SK-N-SH (cell line): ENCODE results near the gene SACS. TPM values are rescaled to one million over a fixed set of nuclear protein-coding genes. Genes with fewer than 3 reads are reported as not detected.

Experiments
- CTCF ChIA-PET: fragments of 300-600, 350-600 bp; formaldehyde crosslinking; extraction: SDS; loops from one replicate; lab custom pipeline; 2021; lab: Yijun Ruan, JAX
- POLR2A ChIA-PET: fragments of 350-600 bp; sonication (Branson Sonifier 250); formaldehyde crosslinking; extraction: SDS; loops from one replicate; lab custom pipeline; 2020; ENCODE audit warnings: antibody characterized with exemption, inconsistent platforms; lab: Yijun Ruan, JAX
- DNase-seq: peaks from one replicate; pipeline ENCODE4 v3.0.0; 2012
- H2AFZ ChIP-seq: fragments of 200-600 bp; sonication (generic); 2 replicates; pipeline ENCODE4 v1.8.1; 2016; ENCODE audit warnings: antibody characterized with exemption, mild to moderate bottlenecking, low read depth
- H3F3A ChIP-seq: fragments of 200-600 bp; sonication (generic); replicated peaks from 2 replicates; pipeline ENCODE3; 2016; ENCODE audit warnings: antibody characterized with exemption, mild to moderate bottlenecking; ENCODE audit not compliant: insufficient read depth
- H3K27ac ChIP-seq, 2 experiments: fragments of 200-500 bp in 1 of 2; fragments of 200-600 bp in 1 of 2; sonication (Bioruptor generic) in 1 of 2; sonication (generic), shearing (Covaris generic) in 1 of 2; 2 replicates each; pipeline versions ENCODE4 v1.5.1 to v1.6.1; 2014 to 2016; ENCODE audit warnings: low read depth in 2 of 2, inconsistent platforms in 1 of 2, low read length in 1 of 2, mild to moderate bottlenecking in 1 of 2, mixed read lengths in 1 of 2
- H3K27me3 ChIP-seq: fragments of 200-600 bp; sonication (generic), shearing (Covaris generic); 2 replicates; pipeline ENCODE4 v1.6.1; 2016; ENCODE audit warnings: mixed run types; ENCODE audit not compliant: insufficient read depth
- H3K36me3 ChIP-seq, 2 experiments: fragments of 200-500 bp in 1 of 2; fragments of 200-600 bp in 1 of 2; sonication (Bioruptor generic) in 1 of 2; sonication (generic) in 1 of 2; replicated peaks in 1 of 2; 2 replicates each; pipeline versions ENCODE3 to v1.5.1; 2014 to 2016; ENCODE audit warnings: low read length in 1 of 2, mild to moderate bottlenecking in 1 of 2; ENCODE audit not compliant: insufficient read depth in 2 of 2, control insufficient read depth in 1 of 2
- H3K4me1 ChIP-seq, 2 experiments: fragments of 200-500 bp in 1 of 2; fragments of 200-600 bp in 1 of 2; sonication (Bioruptor generic) in 1 of 2; sonication (generic), shearing (Covaris generic) in 1 of 2; 2 replicates each; pipeline versions ENCODE4 v1.5.1 to v1.6.1; 2014 to 2016; ENCODE audit warnings: low read depth in 1 of 2, low read length in 1 of 2, mixed run types in 1 of 2; ENCODE audit not compliant: insufficient read depth in 2 of 2, control insufficient read depth in 1 of 2
- H3K4me2 ChIP-seq: fragments of 200-600 bp; sonication (generic), shearing (Covaris generic); 2 replicates; pipeline ENCODE4 v1.6.1; 2017; ENCODE audit warnings: mixed run types
- H3K4me3 ChIP-seq, 2 experiments: fragments of 200-500 bp in 1 of 2; fragments of 200-600 bp in 1 of 2; sonication (Bioruptor generic) in 1 of 2; sonication (generic), shearing (Covaris generic) in 1 of 2; 2 replicates each; pipeline versions ENCODE4 v1.5.1 to v1.8.1; 2014 to 2016; ENCODE audit warnings: low read depth in 2 of 2, inconsistent platforms in 1 of 2, low read length in 1 of 2, mild to moderate bottlenecking in 1 of 2, mixed read lengths in 1 of 2, moderate library complexity in 1 of 2
- H3K79me2 ChIP-seq: fragments of 200-600 bp; sonication (generic); 2 replicates; pipeline ENCODE4 v1.8.1; 2017; ENCODE audit warnings: mild to moderate bottlenecking; ENCODE audit not compliant: insufficient read depth
- H3K9ac ChIP-seq: fragments of 200-600 bp; sonication (generic); 2 replicates; pipeline ENCODE4 v1.6.1; 2017; ENCODE audit warnings: mixed run types
- H3K9me2 ChIP-seq: fragments of 200-600 bp; sonication (generic); 2 replicates; pipeline ENCODE4 v1.6.1; 2017; ENCODE audit warnings: mixed run types
- H3K9me3 ChIP-seq: fragments of 200-600 bp; sonication (generic); 2 replicates; pipeline ENCODE4 v1.6.1; 2017; ENCODE audit warnings: mixed run types, mild to moderate bottlenecking, moderate library complexity
- H4K20me1 ChIP-seq: fragments of 200-600 bp; sonication (generic); 2 replicates; pipeline ENCODE4 v1.6.1; 2017; ENCODE audit warnings: mild to moderate bottlenecking, mixed run types; ENCODE audit not compliant: insufficient read depth
- CHD2 ChIP-seq: fragments of 150-350 bp; IDR thresholded peaks from 2 replicates; pipeline ENCODE4 v1.6.1; 2018; ENCODE audit warnings: low read length; ENCODE audit not compliant: partially characterized antibody
- EP300 ChIP-seq, 2 experiments: IDR thresholded peaks; 2 replicates each; pipeline versions ENCODE4 v1.4.0 to v1.6.1; 2012; ENCODE audit warnings: borderline replicate concordance in 1 of 2, low read depth in 1 of 2, low read length in 1 of 2
- FOSL2 ChIP-seq: IDR thresholded peaks from 2 replicates; pipeline ENCODE4 v1.4.0; 2012; ENCODE audit warnings: low read depth, mild to moderate bottlenecking, moderate library complexity, borderline replicate concordance
- GATA2 ChIP-seq: sonication (generic); formaldehyde crosslinking; IDR thresholded peaks from 2 replicates; pipeline ENCODE4 v1.5.0; 2020; ENCODE audit warnings: mild to moderate bottlenecking, missing genetic modification reagents
- JUND ChIP-seq: IDR thresholded peaks from 2 replicates; pipeline ENCODE4 v1.4.0; 2012
- MEF2A ChIP-seq: IDR thresholded peaks from 2 replicates; pipeline ENCODE4 v1.4.0; 2012; ENCODE audit warnings: low read depth, borderline replicate concordance
- MXI1 ChIP-seq: IDR thresholded peaks from 2 replicates; pipeline ENCODE4 v1.6.1; 2012; ENCODE audit warnings: mild to moderate bottlenecking, low read depth, low read length, improper control_type of control experiment
- NFIC ChIP-seq: IDR thresholded peaks from 2 replicates; pipeline ENCODE4 v1.4.0; 2012; ENCODE audit warnings: borderline replicate concordance
- RAD21 ChIP-seq: IDR thresholded peaks from 2 replicates; pipeline ENCODE4 v1.6.1; 2012; ENCODE audit warnings: mild to moderate bottlenecking, low read length
- RCOR1 ChIP-seq: fragments of 150-350 bp; IDR thresholded peaks from 2 replicates; pipeline ENCODE4 v1.6.1; 2017; ENCODE audit warnings: antibody characterized with exemption, low read length
- REST ChIP-seq: IDR thresholded peaks from 2 replicates; pipeline ENCODE4 v1.6.1; 2012; ENCODE audit warnings: mild to moderate bottlenecking, low read depth, low read length, moderate library complexity
- RFX5 ChIP-seq: IDR thresholded peaks from 2 replicates; pipeline ENCODE4 v1.6.1; 2012; ENCODE audit warnings: mild to moderate bottlenecking, improper control_type of control experiment, low read length
- SIN3A ChIP-seq: IDR thresholded peaks from 2 replicates; pipeline ENCODE4 v1.6.1; 2012; ENCODE audit warnings: low read depth, mild to moderate bottlenecking, low read length, moderate library complexity, borderline replicate concordance
- SMC3 ChIP-seq: IDR thresholded peaks from 2 replicates; pipeline ENCODE4 v1.6.1; 2012; ENCODE audit warnings: low read depth, low read length, improper control_type of control experiment
- WGBS: methylation state at CpG from one replicate; pipeline ENCODE4 v1.1.6; 2017; ENCODE audit warnings: low lambda C conversion rate; 5-methylcytosine and 5-hydroxymethylcytosine counted together
- polyA plus RNA-seq, 3 experiments: library from polyadenylated mRNA; depleted of rRNA; stranded (reverse); fragments of >200 nt; gene quantifications; 2 replicates each; pipeline ENCODE4 v1.2.3, GENCODE V29; 2012

Gene SACS
- polyA plus RNA-seq, 1 of the 3 experiments (the other 2 are of a cell fraction) = 5.9 TPM

DNA sequence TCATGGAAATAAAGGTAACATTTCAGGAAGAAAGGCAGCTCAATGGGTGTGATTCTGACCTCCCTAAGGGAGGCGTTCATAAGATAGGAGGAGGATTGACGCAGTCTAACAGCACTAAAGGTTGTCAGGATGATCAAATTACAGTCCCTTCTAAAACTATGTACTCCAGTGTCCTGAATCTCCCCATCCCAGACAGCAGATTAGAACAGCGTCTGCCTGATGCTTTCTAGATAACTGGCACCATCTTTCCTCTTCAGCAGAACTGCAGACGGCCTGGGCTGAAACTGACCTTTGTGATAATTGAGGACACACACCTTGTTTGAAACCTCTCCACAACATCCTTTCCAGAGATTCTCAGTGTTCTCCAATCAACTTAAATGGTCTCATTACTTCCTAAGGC, 25.5 kb upstream of the SACS start:
- H3K79me2 ChIP-seq = no peaks in the 10 kb centered on the region
- H3K36me3 ChIP-seq = no peaks in the 10 kb centered on the region
- H3K9me3 ChIP-seq = no peaks in the 10 kb centered on the region
- ChIA-PET CTCF (interaction anchor here (0.9 to 3.3 kb wide), 4 partner anchors 8 to 502 kb away, joined by 3 to 13 read pairs (median 8); partner anchors contain the start of gene MIPEP), POLR2A (no interaction called here)
- H3F3A ChIP-seq = peaks cover 13% of the 10 kb centered on the region
- H3K27ac ChIP-seq = peak overlapping the region in 1 of 2 experiments; percentile 65; a peak in 2 of 4 replicates
- no peak overlapping the region for H3K9ac ChIP-seq
- H2AFZ ChIP-seq = no peak overlapping the region
- DNase-seq = peak; percentile 36
- TF ChIP-seq MEF2A = no peak
- TF ChIP-seq NFIC = no peak
- TF ChIP-seq RCOR1 = peak; percentile 58; the same call in 1 of the 2 replicates
- TF ChIP-seq GATA2 = peak; percentile 53; the same call in 1 of the 2 replicates
- TF ChIP-seq REST = no peak
- TF ChIP-seq RAD21 = 0 out of 2 replicates have a peak, but pooled peaks have one; percentile 10
- TF ChIP-seq RFX5 = no peak
- TF ChIP-seq SIN3A = no peak
- no peak for TF ChIP-seq SMC3
- peak in 1 of 2 experiments; percentile 51; a peak in 1 of 4 replicates for TF ChIP-seq EP300 (IDR thresholded peaks at IDR 0.05; ENCODE audit: borderline replicate concordance in 1 of 2, low read depth in 1 of 2, low read length in 1 of 2)
- no peak for TF ChIP-seq MXI1
- TF ChIP-seq FOSL2 = no peak
- TF ChIP-seq CHD2 = no peak
- TF ChIP-seq JUND = no peak
- no peaks in the 10 kb centered on the region for H3K27me3 ChIP-seq
- H3K4me2 ChIP-seq = no peak overlapping the region
- 79% methylated on average over 4 of the region's 4 CpGs for WGBS
- H3K9me2 ChIP-seq = no peaks in the 10 kb centered on the region
- H3K4me3 ChIP-seq = no peak overlapping the region
- H3K4me1 ChIP-seq = peaks cover 6 to 7% of the 10 kb centered on the region in 2 experiments; a peak in 2 of 4 replicates
- H4K20me1 ChIP-seq = no peaks in the 10 kb centered on the region
